SK-N-MC (cell line): ENCODE measurements around the gene KCNK15.
A peak's percentile ranks its signal among the peaks of the same experiment; 100 is the strongest.
"Not testable (repeated sequence)": the region's sequence is repeated elsewhere in the genome, so short reads cannot be mapped to it uniquely, and the experiment has no call there.

Source experiments
- DNase-seq: peaks from one replicate; pipeline ENCODE4 v3.0.0-alpha.2; 2011; ENCODE audit warnings: low read depth, low spot score
- H3K27ac ChIP-seq: fragments of 200-600 bp; sonication (generic); 2 replicates; pipeline ENCODE4 v1.5.1; 2016; ENCODE audit warnings: mixed run types
- H3K36me3 ChIP-seq: fragments of 200-600 bp; sonication (generic); 2 replicates; pipeline ENCODE4 v1.6.1; 2017; ENCODE audit warnings: antibody characterized with exemption, low read length, mixed read lengths; ENCODE audit not compliant: insufficient read depth
- H3K4me3 ChIP-seq: fragments of 200-600 bp; sonication (generic); 2 replicates; pipeline ENCODE4 v1.5.1; 2016
- H3K9ac ChIP-seq: fragments of 200-600 bp; sonication (generic); 2 replicates; pipeline ENCODE4 v1.8.0; 2017; ENCODE audit warnings: mixed run types, mixed read lengths; ENCODE audit not compliant: insufficient read length
- H3K9me3 ChIP-seq: fragments of 200-600 bp; sonication (generic); 2 replicates; pipeline ENCODE4 v1.6.1; 2017; ENCODE audit warnings: low read depth, mild to moderate bottlenecking, antibody characterized with exemption, low read length, moderate library complexity, mixed read lengths
- EZH2 ChIP-seq: fragments of 200-600 bp; sonication (generic); IDR thresholded peaks from one replicate; pipeline ENCODE4 v1.6.1; 2017; ENCODE audit warnings: antibody characterized with exemption
- FOXP2 ChIP-seq: optimal IDR thresholded peaks from 2 replicates; pipeline ENCODE3; 2011; ENCODE audit warnings: mild to moderate bottlenecking, moderate library complexity; ENCODE audit not compliant: insufficient read depth; ENCODE audit errors: extremely low read length, control extremely low read depth
- POLR2AphosphoS5 ChIP-seq: IDR thresholded peaks from 2 replicates; pipeline ENCODE4 v1.6.1; 2012; ENCODE audit warnings: mild to moderate bottlenecking, low read depth, low read length, borderline replicate concordance

The KCNK15 gene

GRCh38 chr20:44745598-44746366 is at the start of gene KCNK15:
Gene KCNK15 (plus strand): TSS chr20:44745865. CDS start chr20:44745911, 46 bp downstream.
- H3K9ac ChIP-seq = no peak within 1 kb of the TSS
- no peaks in the 10 kb centered on the region for H3K9me3 ChIP-seq
- DNase-seq = no peak
- H3K27ac ChIP-seq = no peak within 1 kb of the TSS
- peak; percentile 83 for TF ChIP-seq EZH2
- TF ChIP-seq FOXP2 = no peak
- no peak for TF ChIP-seq POLR2AphosphoS5
- no peaks in the 10 kb centered on the region for H3K36me3 ChIP-seq
- peak within 1 kb of the TSS; percentile 65 for H3K4me3 ChIP-seq

- TF ChIP-seq POLR2AphosphoS5 (no peak), FOXP2 (no peak), EZH2 (no peak)
- Histone ChIP-seq H3K9me3 (no peaks in the 10 kb centered on the region), H3K27ac (no peak overlapping the region), H3K9ac (no peak overlapping the region), H3K36me3 (no peaks in the 10 kb centered on the region), H3K4me3 (no peak overlapping the region)
- DNase-seq = no peak
Measured at GRCh38 chr20:44696315-44696714, 49.4 kb upstream of the KCNK15 start.

DNA sequence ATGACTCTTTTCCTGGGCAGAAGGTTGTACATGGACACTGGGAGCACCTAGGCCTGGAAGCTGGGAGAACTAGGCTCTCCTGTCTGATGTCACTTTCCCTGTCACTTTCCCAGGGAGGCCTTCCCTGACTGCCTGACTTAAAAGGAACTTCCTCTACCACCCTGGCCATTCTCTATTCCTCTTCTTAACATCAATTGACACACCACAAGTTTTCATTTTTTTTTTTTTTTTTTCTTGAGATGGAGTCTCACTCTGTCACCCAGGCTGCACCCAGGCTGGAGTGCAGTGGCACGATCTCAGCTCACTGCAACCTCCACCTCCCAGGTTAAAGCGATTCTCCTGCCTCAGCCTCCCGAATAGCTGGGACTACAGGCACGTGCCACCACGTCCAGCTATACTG is 48.6 kb upstream of the KCNK15 start:
- not testable (repeated sequence) for H3K9me3 ChIP-seq, H3K9ac ChIP-seq, DNase-seq, H3K4me3 ChIP-seq, H3K36me3 ChIP-seq, H3K27ac ChIP-seq

GRCh38 chr20:44698351-44698750 is 47.3 kb upstream of the KCNK15 start:
- TF ChIP-seq FOXP2 = no peak
- no peak for TF ChIP-seq POLR2AphosphoS5
- no peak for TF ChIP-seq EZH2
- Histone ChIP-seq H3K9me3 (no peaks in the 10 kb centered on the region), H3K36me3 (no peaks in the 10 kb centered on the region), H3K27ac (no peak overlapping the region), H3K9ac (no peak overlapping the region), H3K4me3 (no peak overlapping the region)
- DNase-seq = no peak

GRCh38 chr20:44700306-44700705 is 45.4 kb upstream of the KCNK15 start:
- Histone ChIP-seq H3K27ac (no peak overlapping the region), H3K36me3 (no peaks in the 10 kb centered on the region), H3K9ac (no peak overlapping the region), H3K9me3 (no peaks in the 10 kb centered on the region), H3K4me3 (no peak overlapping the region)
- DNase-seq = no peak
- TF ChIP-seq FOXP2 (no peak), EZH2 (no peak), POLR2AphosphoS5 (no peak)

GRCh38 chr20:44701118-44701857 is 44.4 kb upstream of the KCNK15 start:
- no peak overlapping the region for H3K4me3 ChIP-seq
- no peaks in the 10 kb centered on the region for H3K9me3 ChIP-seq
- no peak overlapping the region for H3K9ac ChIP-seq
- no peak for TF ChIP-seq EZH2
- H3K36me3 ChIP-seq = no peaks in the 10 kb centered on the region
- no peak for DNase-seq
- no peak overlapping the region for H3K27ac ChIP-seq

DNA sequence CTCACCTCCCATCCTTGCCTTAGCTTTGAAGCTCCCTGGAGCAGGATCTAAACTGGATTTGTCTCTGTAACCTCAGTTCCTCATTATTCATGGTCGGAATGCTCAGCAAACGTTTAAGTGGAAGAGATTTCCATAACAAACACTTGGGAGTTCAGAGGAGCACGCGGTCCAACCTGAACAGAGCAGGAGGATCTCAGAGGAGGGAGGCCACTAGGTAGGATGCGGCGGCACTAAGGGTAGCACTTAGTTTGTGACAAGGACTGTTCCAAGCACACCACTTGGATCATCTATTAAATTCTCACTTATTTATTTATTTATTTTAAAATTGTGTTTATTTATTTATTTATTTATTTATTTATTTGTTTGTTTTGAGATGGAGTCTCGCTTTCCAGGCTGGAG is 43.8 kb upstream of the KCNK15 start:
- Histone ChIP-seq H3K9me3 (no peaks in the 10 kb centered on the region), H3K9ac (no peak overlapping the region), H3K36me3 (no peaks in the 10 kb centered on the region), H3K27ac (no peak overlapping the region), H3K4me3 (no peak overlapping the region)
- DNase-seq = no peak
- TF ChIP-seq POLR2AphosphoS5 (no peak), EZH2 (no peak), FOXP2 (no peak)

GRCh38 chr20:44702776-44703175 is 42.9 kb upstream of the KCNK15 start:
- TF ChIP-seq FOXP2 (no peak), POLR2AphosphoS5 (no peak)
- H3K27ac ChIP-seq = no peak overlapping the region
- H3K4me3 ChIP-seq = no peak overlapping the region
- no peaks in the 10 kb centered on the region for H3K9me3 ChIP-seq
- no peaks in the 10 kb centered on the region for H3K36me3 ChIP-seq
- no peak overlapping the region for H3K9ac ChIP-seq
- no peak for DNase-seq
